Measurements from ENCODE around the gene CAV3. TPM values are rescaled to one million over a fixed set of nuclear protein-coding genes. Genes with fewer than 3 reads are reported as not detected.

Gene CAV3
- total RNA-seq, 1 experiment from 2014 or later, result not detected

DNA sequence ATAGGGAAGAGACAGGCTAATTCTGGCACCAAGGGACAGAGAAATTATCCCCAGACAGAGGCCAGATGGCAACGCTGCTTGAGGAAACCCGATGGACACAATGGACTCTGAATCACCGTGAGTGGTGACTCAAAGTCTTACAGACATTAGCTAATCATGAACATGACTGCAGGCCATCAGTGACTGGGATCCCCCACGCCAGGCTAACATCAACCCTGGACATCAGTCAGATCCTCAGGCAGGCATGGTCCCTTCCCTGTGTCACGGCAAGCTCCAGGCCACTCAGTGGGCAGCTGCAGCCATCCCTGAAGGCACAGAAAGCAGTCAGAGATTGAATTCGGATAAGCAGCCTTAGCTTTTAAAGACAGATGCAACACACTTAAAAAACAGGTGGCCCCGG is 59.6 kb downstream of the CAV3 start:
- CTCF ChIA-PET, result no interaction called here
- no TSS peak for BruUV-seq (replicated peaks)
- no peaks in the 10 kb centered on the region for H3K27me3 Mint-ChIP-seq (ENCODE audit: insufficient read depth, unreplicated experiment)

GRCh38 chr3:8794247-8794646 is 60.6 kb downstream of the CAV3 start:
- Histone ChIP-seq H3K9me3 (no peaks in the 10 kb centered on the region), H3K36me3 (ENCODE audit: control insufficient read depth, insufficient read depth, low read length) (no peaks in the 10 kb centered on the region), H3K4me3 (ENCODE audit: low read depth, low read length) (no peak overlapping the region), H3K4me1 (no peaks in the 10 kb centered on the region), H3K27me3 (replicated peaks; ENCODE audit: control insufficient read depth, insufficient read depth, low read length) (no peaks in the 10 kb centered on the region)
- no peaks in the 10 kb centered on the region for H3K36me3 Mint-ChIP-seq (ENCODE audit: insufficient read depth, unreplicated experiment)
- ChIA-PET POLR2A (no interaction called here), CTCF (interaction anchor here (0.7 kb wide), 1 partner anchor 293 kb away, joined by 6 read pairs; the partner anchor contains the start of gene LMCD1)
- no peaks in the 10 kb centered on the region for H3K27me3 Mint-ChIP-seq (ENCODE audit: insufficient read depth, unreplicated experiment)
- no TSS peak for BruUV-seq (replicated peaks)
- H3K27ac Mint-ChIP-seq (ENCODE audit: unreplicated experiment), result no peak overlapping the region
- no peak overlapping the region for H3K4me3 Mint-ChIP-seq (ENCODE audit: unreplicated experiment)
- no peak for DNase-seq
- no peak for TF ChIP-seq CTCF (IDR thresholded peaks at IDR 0.05; ENCODE audit: insufficient read depth in 1 of 2, low read depth in 1 of 2, low read length in 1 of 2, severe bottlenecking in 1 of 2, unreplicated experiment in 1 of 2)
- H3K4me1 Mint-ChIP-seq (ENCODE audit: low read depth, unreplicated experiment), result no peaks in the 10 kb centered on the region
- H3K9me3 Mint-ChIP-seq (ENCODE audit: unreplicated experiment), result no peaks in the 10 kb centered on the region
- intact Hi-C loops (cut with micrococcal nuclease; ENCODE audit: unreplicated experiment), result no loop called here

More for the DNA sequence above, 59.6 kb downstream of the CAV3 start:
- H3K4me1 ChIP-seq, result no peaks in the 10 kb centered on the region
- H3K9me3 ChIP-seq, result no peaks in the 10 kb centered on the region
- Mint-ChIP-seq H3K36me3 (ENCODE audit: insufficient read depth, unreplicated experiment) (no peaks in the 10 kb centered on the region), H3K27ac (ENCODE audit: unreplicated experiment) (no peak overlapping the region), H3K9me3 (ENCODE audit: unreplicated experiment) (no peaks in the 10 kb centered on the region), H3K4me3 (ENCODE audit: unreplicated experiment) (no peak overlapping the region), H3K4me1 (ENCODE audit: low read depth, unreplicated experiment) (no peaks in the 10 kb centered on the region)
- POLR2A ChIA-PET, result no interaction called here
- H3K27me3 ChIP-seq (replicated peaks; ENCODE audit: control insufficient read depth, insufficient read depth, low read length), result no peaks in the 10 kb centered on the region
- DNase-seq, result no peak
- no peak overlapping the region for H3K4me3 ChIP-seq (ENCODE audit: low read depth, low read length)
- intact Hi-C loops (cut with micrococcal nuclease; ENCODE audit: unreplicated experiment), result no loop called here
- H3K36me3 ChIP-seq (ENCODE audit: control insufficient read depth, insufficient read depth, low read length), result no peaks in the 10 kb centered on the region
- TF ChIP-seq CTCF (IDR thresholded peaks at IDR 0.05; ENCODE audit: insufficient read depth in 1 of 2, low read depth in 1 of 2, low read length in 1 of 2, severe bottlenecking in 1 of 2, unreplicated experiment in 1 of 2), result no peak

Other genes starting within 250 kb of the CAV3 start
- gene LMCD1, start 232.0 kb upstream of the CAV3 start, total RNA-seq (2022), result 23.9 and 24.7 TPM in 2 replicates
- gene SSUH2, start 89.0 kb upstream of the CAV3 start, total RNA-seq (2022), result 7.6 and 9.4 TPM in 2 replicates
- 3.9 and 4.6 TPM in 2 replicates for gene OXTR, start 35.8 kb downstream of the CAV3 start, total RNA-seq (2022)
- gene RAD18, start 229.7 kb downstream of the CAV3 start, total RNA-seq (2022), result 19.3 and 20.8 TPM in 2 replicates

Measured in Caco-2 (cell line).